ENCODE results near the gene SUGCT. TPM values are rescaled to one million over a fixed set of nuclear protein-coding genes. Genes with fewer than 3 reads are reported as not detected.
A peak's percentile ranks its signal among the peaks of the same experiment; 100 is the strongest.

Gene SUGCT
- total and polyA plus RNA-seq, 2 of the 13 experiments (the other 11 are each of a cell fraction or from before 2014, with no cell fraction given), result 10.1 to 22.2 TPM

GRCh38 chr7:40470091-40470592, 335.3 kb downstream of the SUGCT start (continued):
- no peak for TF ChIP-seq ZBTB14 (CRISPR knock-in tag; IDR thresholded peaks at IDR 0.05)
- no peak for TF ChIP-seq KIAA2018 (CRISPR knock-in tag; IDR thresholded peaks at IDR 0.05; ENCODE audit: borderline replicate concordance)
- TF ChIP-seq, protein P1, sequence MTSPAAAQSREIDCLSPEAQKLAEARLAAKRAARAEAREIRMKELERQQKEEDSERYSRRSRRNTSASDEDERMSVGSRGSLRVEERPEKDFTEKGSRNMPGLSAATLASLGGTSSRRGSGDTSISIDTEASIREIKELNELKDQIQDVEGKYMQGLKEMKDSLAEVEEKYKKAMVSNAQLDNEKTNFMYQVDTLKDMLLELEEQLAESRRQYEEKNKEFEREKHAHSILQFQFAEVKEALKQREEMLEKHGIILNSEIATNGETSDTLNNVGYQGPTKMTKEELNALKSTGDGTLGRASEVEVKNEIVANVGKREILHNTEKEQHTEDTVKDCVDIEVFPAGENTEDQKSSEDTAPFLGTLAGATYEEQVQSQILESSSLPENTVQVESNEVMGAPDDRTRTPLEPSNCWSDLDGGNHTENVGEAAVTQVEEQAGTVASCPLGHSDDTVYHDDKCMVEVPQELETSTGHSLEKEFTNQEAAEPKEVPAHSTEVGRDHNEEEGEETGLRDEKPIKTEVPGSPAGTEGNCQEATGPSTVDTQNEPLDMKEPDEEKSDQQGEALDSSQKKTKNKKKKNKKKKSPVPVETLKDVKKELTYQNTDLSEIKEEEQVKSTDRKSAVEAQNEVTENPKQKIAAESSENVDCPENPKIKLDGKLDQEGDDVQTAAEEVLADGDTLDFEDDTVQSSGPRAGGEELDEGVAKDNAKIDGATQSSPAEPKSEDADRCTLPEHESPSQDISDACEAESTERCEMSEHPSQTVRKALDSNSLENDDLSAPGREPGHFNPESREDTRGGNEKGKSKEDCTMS (CRISPR knock-in tag; conservative IDR thresholded peaks at IDR 0.05), result no peak
- TF ChIP-seq ZFP36L2 (CRISPR knock-in tag; IDR thresholded peaks at IDR 0.05), result no peak
- TF ChIP-seq RARA (CRISPR knock-in tag; IDR thresholded peaks at IDR 0.05), result peak; percentile 74; the same call in 1 of the 2 replicates
- 0 out of 2 replicates have a peak, but pooled peaks have one; percentile 52 for TF ChIP-seq ZNF605 (CRISPR knock-in tag; IDR thresholded peaks at IDR 0.05)
- no peak for TF ChIP-seq ZIK1 (CRISPR knock-in tag; IDR thresholded peaks at IDR 0.05; ENCODE audit: borderline replicate concordance, low read depth)
- TF ChIP-seq, protein P2, sequence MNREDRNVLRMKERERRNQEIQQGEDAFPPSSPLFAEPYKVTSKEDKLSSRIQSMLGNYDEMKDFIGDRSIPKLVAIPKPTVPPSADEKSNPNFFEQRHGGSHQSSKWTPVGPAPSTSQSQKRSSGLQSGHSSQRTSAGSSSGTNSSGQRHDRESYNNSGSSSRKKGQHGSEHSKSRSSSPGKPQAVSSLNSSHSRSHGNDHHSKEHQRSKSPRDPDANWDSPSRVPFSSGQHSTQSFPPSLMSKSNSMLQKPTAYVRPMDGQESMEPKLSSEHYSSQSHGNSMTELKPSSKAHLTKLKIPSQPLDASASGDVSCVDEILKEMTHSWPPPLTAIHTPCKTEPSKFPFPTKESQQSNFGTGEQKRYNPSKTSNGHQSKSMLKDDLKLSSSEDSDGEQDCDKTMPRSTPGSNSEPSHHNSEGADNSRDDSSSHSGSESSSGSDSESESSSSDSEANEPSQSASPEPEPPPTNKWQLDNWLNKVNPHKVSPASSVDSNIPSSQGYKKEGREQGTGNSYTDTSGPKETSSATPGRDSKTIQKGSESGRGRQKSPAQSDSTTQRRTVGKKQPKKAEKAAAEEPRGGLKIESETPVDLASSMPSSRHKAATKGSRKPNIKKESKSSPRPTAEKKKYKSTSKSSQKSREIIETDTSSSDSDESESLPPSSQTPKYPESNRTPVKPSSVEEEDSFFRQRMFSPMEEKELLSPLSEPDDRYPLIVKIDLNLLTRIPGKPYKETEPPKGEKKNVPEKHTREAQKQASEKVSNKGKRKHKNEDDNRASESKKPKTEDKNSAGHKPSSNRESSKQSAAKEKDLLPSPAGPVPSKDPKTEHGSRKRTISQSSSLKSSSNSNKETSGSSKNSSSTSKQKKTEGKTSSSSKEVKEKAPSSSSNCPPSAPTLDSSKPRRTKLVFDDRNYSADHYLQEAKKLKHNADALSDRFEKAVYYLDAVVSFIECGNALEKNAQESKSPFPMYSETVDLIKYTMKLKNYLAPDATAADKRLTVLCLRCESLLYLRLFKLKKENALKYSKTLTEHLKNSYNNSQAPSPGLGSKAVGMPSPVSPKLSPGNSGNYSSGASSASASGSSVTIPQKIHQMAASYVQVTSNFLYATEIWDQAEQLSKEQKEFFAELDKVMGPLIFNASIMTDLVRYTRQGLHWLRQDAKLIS (CRISPR knock-in tag; IDR thresholded peaks at IDR 0.05), result no peak
- TF ChIP-seq ZNF44 (CRISPR knock-in tag; IDR thresholded peaks at IDR 0.05), result no peak
- no peak for TF ChIP-seq REXO4 (CRISPR knock-in tag; IDR thresholded peaks at IDR 0.05; ENCODE audit: borderline replicate concordance)
